C4-2B (cell line): ENCODE data around the gene CHRM1.

ENCODE experiments used
- ZFX ChIP-seq: fragments of 450-650 bp; IDR thresholded peaks from 2 replicates; pipeline ENCODE4 v1.6.1; 2017
- TF ChIP-seq, protein P1 (sequence below): fragments of 450-650 bp; conservative IDR thresholded peaks from 2 replicates; pipeline ENCODE4 v1.5.1; 2017; ENCODE audit warnings: mild to moderate bottlenecking

- TF ChIP-seq, protein P1, sequence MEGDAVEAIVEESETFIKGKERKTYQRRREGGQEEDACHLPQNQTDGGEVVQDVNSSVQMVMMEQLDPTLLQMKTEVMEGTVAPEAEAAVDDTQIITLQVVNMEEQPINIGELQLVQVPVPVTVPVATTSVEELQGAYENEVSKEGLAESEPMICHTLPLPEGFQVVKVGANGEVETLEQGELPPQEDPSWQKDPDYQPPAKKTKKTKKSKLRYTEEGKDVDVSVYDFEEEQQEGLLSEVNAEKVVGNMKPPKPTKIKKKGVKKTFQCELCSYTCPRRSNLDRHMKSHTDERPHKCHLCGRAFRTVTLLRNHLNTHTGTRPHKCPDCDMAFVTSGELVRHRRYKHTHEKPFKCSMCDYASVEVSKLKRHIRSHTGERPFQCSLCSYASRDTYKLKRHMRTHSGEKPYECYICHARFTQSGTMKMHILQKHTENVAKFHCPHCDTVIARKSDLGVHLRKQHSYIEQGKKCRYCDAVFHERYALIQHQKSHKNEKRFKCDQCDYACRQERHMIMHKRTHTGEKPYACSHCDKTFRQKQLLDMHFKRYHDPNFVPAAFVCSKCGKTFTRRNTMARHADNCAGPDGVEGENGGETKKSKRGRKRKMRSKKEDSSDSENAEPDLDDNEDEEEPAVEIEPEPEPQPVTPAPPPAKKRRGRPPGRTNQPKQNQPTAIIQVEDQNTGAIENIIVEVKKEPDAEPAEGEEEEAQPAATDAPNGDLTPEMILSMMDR = no peak
- no peak for TF ChIP-seq ZFX
These were observed 1.7 kb downstream of the CHRM1 start for GRCh38 chr11:62919476-62919875.
